ENCODE measurements around the gene CAMSAP2.
A peak's percentile ranks its signal among the peaks of the same experiment; 100 is the strongest.

The CAMSAP2 gene

GRCh38 chr1:200771625-200772555 lies 33.2 kb downstream of the CAMSAP2 start:
- Histone ChIP-seq H3K36me3 (ENCODE audit: control insufficient read depth in 1 of 2, insufficient read depth in 2 of 2, low read length in 2 of 2) (peaks cover 3 to 7% of the 10 kb centered on the region in 2 donors), H3K27ac (ENCODE audit: low read length) (no peak overlapping the region), H3K9me3 (ENCODE audit: control insufficient read depth in 1 of 2, low read length in 2 of 2) (no peaks in the 10 kb centered on the region), H3K4me3 (ENCODE audit: low read depth in 1 of 2, low read length in 2 of 2) (no peak overlapping the region), H3K4me1 (ENCODE audit: control insufficient read depth in 1 of 2, insufficient read depth in 2 of 2, low read length in 2 of 2) (no peaks in the 10 kb centered on the region), H3K27me3 (ENCODE audit: low read depth, low read length) (no peaks in the 10 kb centered on the region)

- no peaks in the 10 kb centered on the region for H3K27me3 ChIP-seq (ENCODE audit: low read depth, low read length)
- H3K9me3 ChIP-seq (ENCODE audit: control insufficient read depth in 1 of 2, low read length in 2 of 2) = no peaks in the 10 kb centered on the region
- peaks cover 3 to 7% of the 10 kb centered on the region in 2 donors for H3K36me3 ChIP-seq (ENCODE audit: control insufficient read depth in 1 of 2, insufficient read depth in 2 of 2, low read length in 2 of 2)
- no peak overlapping the region for H3K4me3 ChIP-seq (ENCODE audit: low read depth in 1 of 2, low read length in 2 of 2)
- H3K27ac ChIP-seq (ENCODE audit: low read length) = no peak overlapping the region
- H3K4me1 ChIP-seq (ENCODE audit: control insufficient read depth in 1 of 2, insufficient read depth in 2 of 2, low read length in 2 of 2) = peaks cover 0 to 4% of the 10 kb centered on the region in 2 donors
Measured at GRCh38 chr1:200774311-200774710, 35.6 kb downstream of the CAMSAP2 start.

- Histone ChIP-seq H3K4me3 (ENCODE audit: low read depth in 1 of 2, low read length in 2 of 2) (no peak overlapping the region), H3K9me3 (ENCODE audit: control insufficient read depth in 1 of 2, low read length in 2 of 2) (no peaks in the 10 kb centered on the region), H3K4me1 (ENCODE audit: control insufficient read depth in 1 of 2, insufficient read depth in 2 of 2, low read length in 2 of 2) (peaks cover 0 to 7% of the 10 kb centered on the region in 2 donors), H3K36me3 (ENCODE audit: control insufficient read depth in 1 of 2, insufficient read depth in 2 of 2, low read length in 2 of 2) (peaks cover 0 to 2% of the 10 kb centered on the region in 2 donors), H3K27ac (ENCODE audit: low read length) (no peak overlapping the region), H3K27me3 (ENCODE audit: low read depth, low read length) (no peaks in the 10 kb centered on the region)
Measured at GRCh38 chr1:200774735-200775444, 36.2 kb downstream of the CAMSAP2 start.

GRCh38 chr1:200775850-200776249 lies 37.2 kb downstream of the CAMSAP2 start:
- Histone ChIP-seq H3K27ac (ENCODE audit: low read length) (no peak overlapping the region), H3K4me3 (ENCODE audit: low read depth in 1 of 2, low read length in 2 of 2) (no peak overlapping the region), H3K36me3 (ENCODE audit: control insufficient read depth in 1 of 2, insufficient read depth in 2 of 2, low read length in 2 of 2) (no peaks in the 10 kb centered on the region), H3K27me3 (ENCODE audit: low read depth, low read length) (no peaks in the 10 kb centered on the region), H3K9me3 (ENCODE audit: control insufficient read depth in 1 of 2, low read length in 2 of 2) (no peaks in the 10 kb centered on the region), H3K4me1 (ENCODE audit: control insufficient read depth in 1 of 2, insufficient read depth in 2 of 2, low read length in 2 of 2) (peaks cover 0 to 7% of the 10 kb centered on the region in 2 donors)

- Histone ChIP-seq H3K36me3 (ENCODE audit: control insufficient read depth in 1 of 2, insufficient read depth in 2 of 2, low read length in 2 of 2) (no peaks in the 10 kb centered on the region), H3K9me3 (ENCODE audit: control insufficient read depth in 1 of 2, low read length in 2 of 2) (no peaks in the 10 kb centered on the region), H3K4me3 (ENCODE audit: low read depth in 1 of 2, low read length in 2 of 2) (no peak overlapping the region), H3K27me3 (ENCODE audit: low read depth, low read length) (no peaks in the 10 kb centered on the region), H3K4me1 (ENCODE audit: control insufficient read depth in 1 of 2, insufficient read depth in 2 of 2, low read length in 2 of 2) (peaks cover 0 to 7% of the 10 kb centered on the region in 2 donors), H3K27ac (ENCODE audit: low read length) (no peak overlapping the region)
Measured at GRCh38 chr1:200776949-200777348, 38.3 kb downstream of the CAMSAP2 start.

GRCh38 chr1:200778766-200779165 lies 40.1 kb downstream of the CAMSAP2 start:
- Histone ChIP-seq H3K4me1 (ENCODE audit: control insufficient read depth in 1 of 2, insufficient read depth in 2 of 2, low read length in 2 of 2) (peaks cover 0 to 7% of the 10 kb centered on the region in 2 donors), H3K4me3 (ENCODE audit: low read depth in 1 of 2, low read length in 2 of 2) (no peak overlapping the region), H3K27ac (ENCODE audit: low read length) (no peak overlapping the region), H3K27me3 (ENCODE audit: low read depth, low read length) (no peaks in the 10 kb centered on the region), H3K9me3 (ENCODE audit: control insufficient read depth in 1 of 2, low read length in 2 of 2) (peaks cover 0 to 5% of the 10 kb centered on the region in 2 donors), H3K36me3 (ENCODE audit: control insufficient read depth in 1 of 2, insufficient read depth in 2 of 2, low read length in 2 of 2) (peaks cover 0 to 11% of the 10 kb centered on the region in 2 donors)

- Histone ChIP-seq H3K4me1 (ENCODE audit: control insufficient read depth in 1 of 2, insufficient read depth in 2 of 2, low read length in 2 of 2) (peaks cover 0 to 7% of the 10 kb centered on the region in 2 donors), H3K27ac (ENCODE audit: low read length) (no peak overlapping the region), H3K4me3 (ENCODE audit: low read depth in 1 of 2, low read length in 2 of 2) (no peak overlapping the region)
Measured at GRCh38 chr1:200779326-200779725, 40.6 kb downstream of the CAMSAP2 start.

GRCh38 chr1:200780545-200781369 lies 42.1 kb downstream of the CAMSAP2 start:
- no peaks in the 10 kb centered on the region for H3K27me3 ChIP-seq (ENCODE audit: low read depth, low read length)
- peaks cover 0 to 7% of the 10 kb centered on the region in 2 donors for H3K4me1 ChIP-seq (ENCODE audit: control insufficient read depth in 1 of 2, insufficient read depth in 2 of 2, low read length in 2 of 2)
- peak overlapping the region; percentile 32 to 35 for H3K4me3 ChIP-seq (ENCODE audit: low read depth in 1 of 2, low read length in 2 of 2)
- H3K27ac ChIP-seq (ENCODE audit: low read length) = peak overlapping the region; percentile 7
- peaks cover 0 to 5% of the 10 kb centered on the region in 2 donors for H3K9me3 ChIP-seq (ENCODE audit: control insufficient read depth in 1 of 2, low read length in 2 of 2)
- H3K36me3 ChIP-seq (ENCODE audit: control insufficient read depth in 1 of 2, insufficient read depth in 2 of 2, low read length in 2 of 2) = peaks cover 0 to 14% of the 10 kb centered on the region in 2 donors

More at GRCh38 chr1:200779326-200779725, 40.6 kb downstream of the CAMSAP2 start:
- peaks cover 0 to 11% of the 10 kb centered on the region in 2 donors for H3K36me3 ChIP-seq (ENCODE audit: control insufficient read depth in 1 of 2, insufficient read depth in 2 of 2, low read length in 2 of 2)
- peaks cover 0 to 5% of the 10 kb centered on the region in 2 donors for H3K9me3 ChIP-seq (ENCODE audit: control insufficient read depth in 1 of 2, low read length in 2 of 2)
- no peaks in the 10 kb centered on the region for H3K27me3 ChIP-seq (ENCODE audit: low read depth, low read length)

- no peak overlapping the region for H3K27ac ChIP-seq (ENCODE audit: low read length)
- peaks cover 0 to 7% of the 10 kb centered on the region in 2 donors for H3K4me1 ChIP-seq (ENCODE audit: control insufficient read depth in 1 of 2, insufficient read depth in 2 of 2, low read length in 2 of 2)
- peaks cover 0 to 14% of the 10 kb centered on the region in 2 donors for H3K36me3 ChIP-seq (ENCODE audit: control insufficient read depth in 1 of 2, insufficient read depth in 2 of 2, low read length in 2 of 2)
- peaks cover 0 to 5% of the 10 kb centered on the region in 2 donors for H3K9me3 ChIP-seq (ENCODE audit: control insufficient read depth in 1 of 2, low read length in 2 of 2)
- H3K4me3 ChIP-seq (ENCODE audit: low read depth in 1 of 2, low read length in 2 of 2) = no peak overlapping the region
- no peaks in the 10 kb centered on the region for H3K27me3 ChIP-seq (ENCODE audit: low read depth, low read length)
Measured at GRCh38 chr1:200783926-200784325, 45.2 kb downstream of the CAMSAP2 start.

- Histone ChIP-seq H3K27me3 (ENCODE audit: low read depth, low read length) (no peaks in the 10 kb centered on the region), H3K4me1 (ENCODE audit: control insufficient read depth in 1 of 2, insufficient read depth in 2 of 2, low read length in 2 of 2) (peaks cover 0 to under 1% of the 10 kb centered on the region in 2 donors), H3K36me3 (ENCODE audit: control insufficient read depth in 1 of 2, insufficient read depth in 2 of 2, low read length in 2 of 2) (peaks cover 0 to 14% of the 10 kb centered on the region in 2 donors), H3K4me3 (ENCODE audit: low read depth in 1 of 2, low read length in 2 of 2) (no peak overlapping the region), H3K9me3 (ENCODE audit: control insufficient read depth in 1 of 2, low read length in 2 of 2) (peaks cover 0 to 5% of the 10 kb centered on the region in 2 donors), H3K27ac (ENCODE audit: low read length) (no peak overlapping the region)
Measured at GRCh38 chr1:200784576-200784975, 45.9 kb downstream of the CAMSAP2 start.
